HCT116 (cell line): ENCODE measurements around the gene MOB3A. TPM values are rescaled to one million over a fixed set of nuclear protein-coding genes. Genes with fewer than 3 reads are reported as not detected.
A peak's percentile ranks its signal among the peaks of the same experiment; 100 is the strongest.

Experiments used
- ATAC-seq: fragments of 200-7000 bp; cut with Tn5 transposase; 2 replicates; pipeline ENCODE4 v1.9.1; 2020; ENCODE audit warnings: mild to moderate bottlenecking, moderate library complexity
- BruUV-seq: library from RNA; stranded (reverse); fragments of 400-500 nt; replicated peaks from 2 replicates; lab custom pipeline; 2021; lab: Mats Ljungman, UMichigan
- CTCF ChIA-PET: fragments of 300-600 bp; sonication (Branson Sonifier 250); formaldehyde crosslinking; loops from one replicate; lab custom pipeline; 2021; ENCODE audit warnings: antibody characterized with exemption; lab: Charles Lee
- POLR2A ChIA-PET: fragments of 300-600, 350-600 bp; sonication (Branson Sonifier 250); formaldehyde crosslinking; loops from one replicate; lab custom pipeline; 2021; ENCODE audit warnings: antibody characterized with exemption; lab: Charles Lee
- RAD21 ChIA-PET, 2 experiments: fragments of 300-600 bp; sonication (Branson Sonifier 250); formaldehyde crosslinking; loops; one replicate each; lab custom pipeline; 2023; ENCODE audit warnings: low total read pairs in 2 of 2; ENCODE audit not compliant: uncharacterized antibody in 2 of 2, unreplicated experiment in 2 of 2, low non-redundant PET in 1 of 2; lab: Charles Lee
- DNase-seq: peaks from one replicate; pipeline ENCODE4 v3.0.0-alpha.2; 2010; ENCODE audit warnings: low read depth, low spot score
- H2AFZ ChIP-seq: fragments of 200-600 bp; shearing (Covaris generic), sonication (generic); 2 replicates; pipeline ENCODE4 v1.6.1; 2017; ENCODE audit warnings: low read depth, mixed run types, mixed read lengths, antibody characterized with exemption, low read length; ENCODE audit not compliant: poor library complexity, severe bottlenecking
- H3K27ac ChIP-seq: 2 replicates; pipeline ENCODE4 v1.5.1; 2012; ENCODE audit warnings: low read depth, low read length
- H3K27me3 ChIP-seq: fragments of 200-600 bp; sonication (generic); 2 replicates; pipeline ENCODE4 v1.6.1; 2016; ENCODE audit warnings: mixed run types, low read length, mixed read lengths; ENCODE audit not compliant: insufficient read depth
- H3K36me3 ChIP-seq, 2 experiments: fragments of 200-500 bp in 1 of 2; fragments of 200-600 bp in 1 of 2; sonication (Bioruptor generic) in 1 of 2; sonication (generic) in 1 of 2; 2 replicates each; pipeline versions ENCODE4 v1.5.1 to v1.6.1; 2014 to 2016; ENCODE audit warnings: low read length in 2 of 2, inconsistent platforms in 1 of 2, mixed read lengths in 1 of 2, mixed run types in 1 of 2; ENCODE audit not compliant: insufficient read depth in 2 of 2, control insufficient read depth in 1 of 2
- H3K4me1 ChIP-seq, 2 experiments: fragments of 200-600 bp in 1 of 2; sonication (generic) in 1 of 2; 2 replicates each; pipeline versions ENCODE4 v1.5.1 to v1.6.1; 2012 to 2017; ENCODE audit warnings: low read length in 2 of 2, inconsistent platforms in 1 of 2, mild to moderate bottlenecking in 1 of 2, mixed read lengths in 1 of 2, mixed run types in 1 of 2, moderate library complexity in 1 of 2; ENCODE audit not compliant: insufficient read depth in 2 of 2, control insufficient read depth in 1 of 2
- H3K4me2 ChIP-seq: fragments of 200-600 bp; sonication (generic); 2 replicates; pipeline ENCODE4 v1.6.1; 2017; ENCODE audit warnings: mixed run types, low read length, mixed read lengths
- H3K4me3 ChIP-seq, 2 experiments: fragments of 200-600 bp in 1 of 2; sonication (generic) in 1 of 2; replicated peaks in 1 of 2; 2 replicates each; pipeline ENCODE4 v1.5.1; 2011 to 2016; ENCODE audit warnings: low read length in 2 of 2, control low read depth in 1 of 2, low read depth in 1 of 2, mild to moderate bottlenecking in 1 of 2, mixed read lengths in 1 of 2, mixed run types in 1 of 2
- H3K79me2 ChIP-seq: fragments of 200-600 bp; sonication (generic); 2 replicates; pipeline ENCODE4 v1.6.1; 2017; ENCODE audit warnings: mild to moderate bottlenecking, mixed run types, low read length, moderate library complexity, mixed read lengths; ENCODE audit not compliant: insufficient read depth
- H3K9ac ChIP-seq: fragments of 200-600 bp; sonication (generic); 2 replicates; pipeline ENCODE4 v1.6.1; 2016; ENCODE audit warnings: low read length, mixed read lengths
- H3K9me2 ChIP-seq: fragments of 200-600 bp; sonication (generic), shearing (Covaris generic); 2 replicates; pipeline ENCODE4 v1.6.1; 2017; ENCODE audit warnings: mixed run types, mild to moderate bottlenecking, moderate library complexity; ENCODE audit not compliant: insufficient read depth
- H3K9me3 ChIP-seq, 2 experiments: fragments of 200-500 bp in 1 of 2; fragments of 200-600 bp in 1 of 2; sonication (Bioruptor generic) in 1 of 2; sonication (generic) in 1 of 2; 2 replicates each; pipeline ENCODE4 v1.6.1; 2014 to 2017; ENCODE audit warnings: low read length in 2 of 2, mixed read lengths in 2 of 2, inconsistent platforms in 1 of 2, low read depth in 1 of 2, mild to moderate bottlenecking in 1 of 2, mixed run types in 1 of 2, moderate library complexity in 1 of 2; ENCODE audit not compliant: control insufficient read depth in 1 of 2, insufficient read depth in 1 of 2
- H4K20me1 ChIP-seq: fragments of 200-600 bp; sonication (generic), shearing (Covaris generic); 2 replicates; pipeline ENCODE4 v1.6.1; 2017; ENCODE audit warnings: mixed run types, mild to moderate bottlenecking, moderate library complexity; ENCODE audit not compliant: insufficient read depth
- CBX3 ChIP-seq: IDR thresholded peaks from 2 replicates; pipeline ENCODE4 v1.6.1; 2012; ENCODE audit warnings: low read depth
- EGR1 ChIP-seq: IDR thresholded peaks from 2 replicates; pipeline ENCODE4 v1.6.1; 2012; ENCODE audit warnings: low read depth
- ELF1 ChIP-seq: IDR thresholded peaks from 2 replicates; pipeline ENCODE4 v1.6.1; 2012; ENCODE audit warnings: low read depth, borderline replicate concordance
- EZH2 ChIP-seq: fragments of 200-600 bp; sonication (generic); IDR thresholded peaks from 2 replicates; pipeline ENCODE4 v1.6.1; 2017; ENCODE audit warnings: antibody characterized with exemption, mixed run types
- FOSL1 ChIP-seq: IDR thresholded peaks from 2 replicates; pipeline ENCODE4 v1.6.1; 2012; ENCODE audit warnings: low read depth
- JUND ChIP-seq: IDR thresholded peaks from 2 replicates; pipeline ENCODE4 v1.6.1; 2012
- POLR2A ChIP-seq: IDR thresholded peaks from 2 replicates; pipeline ENCODE4 v1.7.0; 2011; ENCODE audit warnings: borderline replicate concordance; ENCODE audit not compliant: insufficient read depth, insufficient read length; ENCODE audit errors: extremely low read depth
- POLR2AphosphoS5 ChIP-seq: IDR thresholded peaks from 2 replicates; pipeline ENCODE4 v1.6.1; 2011; ENCODE audit warnings: mild to moderate bottlenecking, low read depth, low read length, moderate library complexity
- RAD21 ChIP-seq: IDR thresholded peaks from 2 replicates; pipeline ENCODE4 v1.6.1; 2012; ENCODE audit warnings: low read depth, mild to moderate bottlenecking
- REST ChIP-seq: IDR thresholded peaks from 2 replicates; pipeline ENCODE4 v1.6.1; 2012; ENCODE audit warnings: low read depth
- SP1 ChIP-seq: IDR thresholded peaks from 2 replicates; pipeline ENCODE4 v1.6.1; 2012; ENCODE audit warnings: low read depth
- SRF ChIP-seq: IDR thresholded peaks from 2 replicates; pipeline ENCODE4 v1.6.1; 2012; ENCODE audit warnings: low read depth
- TCF7L2 ChIP-seq: IDR thresholded peaks from 2 replicates; pipeline ENCODE4 v1.7.0; 2011; ENCODE audit warnings: borderline replicate concordance, inconsistent platforms; ENCODE audit not compliant: insufficient read depth, insufficient read length; ENCODE audit errors: extremely low read depth
- YY1 ChIP-seq: IDR thresholded peaks from 2 replicates; pipeline ENCODE4 v1.6.1; 2011; ENCODE audit warnings: low read length, low read depth, moderate library complexity, mild to moderate bottlenecking; ENCODE audit not compliant: insufficient replicate concordance; ENCODE audit errors: extremely low read depth
- ZNF274 ChIP-seq: fragments of 200-500 bp; sonication (Bioruptor generic); IDR thresholded peaks from 2 replicates; pipeline ENCODE4 v1.6.1; 2014; ENCODE audit warnings: mild to moderate bottlenecking, low read depth, low read length, inconsistent platforms
- intact Hi-C: fragments of 100-400 bp; cut with micrococcal nuclease; formaldehyde crosslinking; loops from 2 replicates; pipeline ENCODE4 v1.10.0; 2022
- total RNA-seq: library from RNA; stranded (reverse); gene quantifications from one replicate; pipeline ENCODE4 v1.2.1, GENCODE V29; 2021; ENCODE audit not compliant: unreplicated experiment
- TF ChIP-seq, protein P1 (sequence below), 3 experiments: fragments of 200-600 bp in 1 of 3; sonication (generic) in 1 of 3; IDR thresholded peaks in 2 of 3; conservative IDR thresholded peaks in 1 of 3; 2 replicates each; pipeline ENCODE4 v1.5.1; 2012 to 2017; ENCODE audit warnings: low read depth in 2 of 3, low read length in 2 of 3, antibody characterized with exemption in 1 of 3, borderline replicate concordance in 1 of 3, control low read depth in 1 of 3, mild to moderate bottlenecking in 1 of 3, mixed read lengths in 1 of 3, mixed run types in 1 of 3, moderate library complexity in 1 of 3; ENCODE audit not compliant: insufficient read depth in 1 of 3
- TF ChIP-seq, protein P2 (sequence below): IDR thresholded peaks from 2 replicates; pipeline ENCODE4 v1.6.1; 2012

The MOB3A gene
- total RNA-seq, 1 experiment from 2014 or later: 32.1 TPM

GRCh38 chr19:2084993-2085720 lies 11.0 kb downstream of the MOB3A start:
- H3K9me2 ChIP-seq: no peaks in the 10 kb centered on the region
- ATAC-seq (no peak), DNase-seq (no peak)
- no peaks in the 10 kb centered on the region; a peak in 1 of 4 replicates for H3K36me3 ChIP-seq
- no peaks in the 10 kb centered on the region for H4K20me1 ChIP-seq
- no peaks in the 10 kb centered on the region for H3K9me3 ChIP-seq
- H3K27ac ChIP-seq: peak overlapping the region; percentile 34; the same call in 1 of the 2 replicates
- ChIA-PET CTCF (no interaction called here), RAD21 (no interaction called here), POLR2A (no interaction called here)
- no peak overlapping the region for H3K9ac ChIP-seq
- no peak overlapping the region for H3K4me2 ChIP-seq
- intact Hi-C loops: no loop called here
- TF ChIP-seq SRF: no peak
- TF ChIP-seq, protein P1, sequence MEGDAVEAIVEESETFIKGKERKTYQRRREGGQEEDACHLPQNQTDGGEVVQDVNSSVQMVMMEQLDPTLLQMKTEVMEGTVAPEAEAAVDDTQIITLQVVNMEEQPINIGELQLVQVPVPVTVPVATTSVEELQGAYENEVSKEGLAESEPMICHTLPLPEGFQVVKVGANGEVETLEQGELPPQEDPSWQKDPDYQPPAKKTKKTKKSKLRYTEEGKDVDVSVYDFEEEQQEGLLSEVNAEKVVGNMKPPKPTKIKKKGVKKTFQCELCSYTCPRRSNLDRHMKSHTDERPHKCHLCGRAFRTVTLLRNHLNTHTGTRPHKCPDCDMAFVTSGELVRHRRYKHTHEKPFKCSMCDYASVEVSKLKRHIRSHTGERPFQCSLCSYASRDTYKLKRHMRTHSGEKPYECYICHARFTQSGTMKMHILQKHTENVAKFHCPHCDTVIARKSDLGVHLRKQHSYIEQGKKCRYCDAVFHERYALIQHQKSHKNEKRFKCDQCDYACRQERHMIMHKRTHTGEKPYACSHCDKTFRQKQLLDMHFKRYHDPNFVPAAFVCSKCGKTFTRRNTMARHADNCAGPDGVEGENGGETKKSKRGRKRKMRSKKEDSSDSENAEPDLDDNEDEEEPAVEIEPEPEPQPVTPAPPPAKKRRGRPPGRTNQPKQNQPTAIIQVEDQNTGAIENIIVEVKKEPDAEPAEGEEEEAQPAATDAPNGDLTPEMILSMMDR (IDR thresholded peaks at IDR 0.05 in 2 of 3, conservative IDR thresholded peaks at IDR 0.05 in 1 of 3; ENCODE audit: borderline replicate concordance in 1 of 3, insufficient read depth in 1 of 3, low read depth in 2 of 3, low read length in 2 of 3): no peak
- TF ChIP-seq TCF7L2: no peak
- TF ChIP-seq YY1: no peak
- TF ChIP-seq RAD21: no peak
- no peak for TF ChIP-seq POLR2A
- TF ChIP-seq EGR1: no peak
- TF ChIP-seq ELF1: no peak
- TF ChIP-seq, protein P2, sequence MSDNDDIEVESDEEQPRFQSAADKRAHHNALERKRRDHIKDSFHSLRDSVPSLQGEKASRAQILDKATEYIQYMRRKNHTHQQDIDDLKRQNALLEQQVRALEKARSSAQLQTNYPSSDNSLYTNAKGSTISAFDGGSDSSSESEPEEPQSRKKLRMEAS: no peak
- TF ChIP-seq REST: no peak
- TF ChIP-seq EZH2: no peak
- no peak for TF ChIP-seq POLR2AphosphoS5
- no peak for TF ChIP-seq JUND
- TF ChIP-seq FOSL1: no peak
- no peak for TF ChIP-seq ZNF274
- no peak for TF ChIP-seq SP1
- TF ChIP-seq CBX3: no peak
- H2AFZ ChIP-seq: no peak overlapping the region
- H3K4me1 ChIP-seq: peaks cover 35 to 56% of the 10 kb centered on the region in 2 experiments
- no TSS peak for BruUV-seq
- no peaks in the 10 kb centered on the region for H3K27me3 ChIP-seq
- no peak overlapping the region for H3K4me3 ChIP-seq
- peaks cover 10% of the 10 kb centered on the region; the same call in 1 of the 2 replicates for H3K79me2 ChIP-seq
